HepG2 (cell line): ENCODE data around the gene LIME1. TPM values are rescaled to one million over a fixed set of nuclear protein-coding genes. Genes with fewer than 3 reads are reported as not detected.

Experiments
- ATAC-seq: fragments of 200-7000 bp; cut with Tn5 transposase; 3 replicates; pipeline ENCODE4 v1.9.1; 2020; ENCODE audit warnings: mild to moderate bottlenecking, moderate library complexity
- BruUV-seq: library from RNA; stranded (reverse); fragments of 400-500 nt; replicated peaks from 2 replicates; lab custom pipeline; 2021; lab: Mats Ljungman, UMichigan
- CTCF ChIA-PET: fragments of 300-600 bp; formaldehyde crosslinking; extraction: SDS; loops from one replicate; lab custom pipeline; 2021; ENCODE audit warnings: low total read pairs, inconsistent platforms, low intra/inter-chr PET ratio; lab: Yijun Ruan, JAX
- POLR2A ChIA-PET: fragments of 350-600 bp; sonication (Branson Sonifier 250); formaldehyde crosslinking; loops from one replicate; lab custom pipeline; 2020; ENCODE audit warnings: antibody characterized with exemption, inconsistent platforms; lab: Yijun Ruan, JAX
- DNase-seq: peaks from one replicate; pipeline ENCODE4 v3.0.0-alpha.2; 2015; ENCODE audit warnings: low spot score
- FAIRE-seq: peaks from 3 replicates; lab custom pipeline; 2011; peaks lifted over from hg19 to GRCh38; lab: Jason Lieb, UNC
- H2AFZ ChIP-seq: one replicate; pipeline ENCODE4 v1.6.1; 2011; ENCODE audit warnings: low read length, inconsistent platforms
- H3K27ac ChIP-seq: fragments of 300-600 bp; 3 replicates; pipeline ENCODE4 v1.8.0; 2011; ENCODE audit warnings: mixed run types, mild to moderate bottlenecking, mixed read lengths, low read length, inconsistent platforms; ENCODE audit not compliant: insufficient read depth; ENCODE audit errors: extremely low read length
- H3K27me3 ChIP-seq, 2 experiments: fragments of 200-600 bp in 1 of 2; 2 replicates in 1 of 2; 3 replicates in 1 of 2; pipeline versions ENCODE4 v1.6.0 to v1.8.0; 2011; ENCODE audit warnings: low read length in 2 of 2, mild to moderate bottlenecking in 2 of 2, moderate library complexity in 2 of 2, inconsistent platforms in 1 of 2; ENCODE audit not compliant: insufficient read depth in 2 of 2, control insufficient read depth in 1 of 2
- H3K36me3 ChIP-seq, 2 experiments: fragments of 200-600 bp in 1 of 2; replicated peaks in 1 of 2; 2 replicates in 1 of 2; 3 replicates in 1 of 2; pipeline versions ENCODE4 v1.5.1 to v1.8.0; 2011; ENCODE audit warnings: low read length in 2 of 2, inconsistent platforms in 1 of 2; ENCODE audit not compliant: insufficient read depth in 2 of 2, control insufficient read depth in 1 of 2
- H3K4me1 ChIP-seq: 2 replicates; pipeline ENCODE4 v1.5.1; 2012; ENCODE audit warnings: low read length, inconsistent platforms; ENCODE audit not compliant: insufficient read depth
- H3K4me2 ChIP-seq: 2 replicates; pipeline ENCODE4 v1.6.0; 2011; ENCODE audit warnings: low read depth, low read length, inconsistent platforms
- H3K4me3 ChIP-seq, 3 experiments: fragments of 200-600 bp in 1 of 3; sonication (generic), shearing (Covaris generic) in 1 of 3; replicated peaks in 1 of 3; 2 replicates each; pipeline ENCODE4 v1.5.1; 2011 to 2016; ENCODE audit warnings: low read length in 3 of 3, inconsistent platforms in 2 of 3, low read depth in 2 of 3, mild to moderate bottlenecking in 2 of 3, control low read depth in 1 of 3, mixed read lengths in 1 of 3; ENCODE audit not compliant: insufficient read depth in 1 of 3
- H3K79me2 ChIP-seq: one replicate; pipeline ENCODE4 v1.6.1; 2011; ENCODE audit warnings: low read length, inconsistent platforms; ENCODE audit not compliant: insufficient read depth
- H3K9ac ChIP-seq: 2 replicates; pipeline ENCODE4 v1.6.0; 2011; ENCODE audit warnings: mild to moderate bottlenecking, low read depth, low read length, inconsistent platforms; ENCODE audit not compliant: insufficient read depth
- H3K9me3 ChIP-seq: 2 replicates; pipeline ENCODE4 v1.5.1; 2012; ENCODE audit warnings: mild to moderate bottlenecking, low read length
- H4K20me1 ChIP-seq: 2 replicates; pipeline ENCODE4 v1.6.0; 2011; ENCODE audit warnings: inconsistent platforms, mild to moderate bottlenecking, low read length, moderate library complexity; ENCODE audit not compliant: insufficient read depth
- FOXO1 ChIP-seq: sonication (generic); formaldehyde crosslinking; IDR thresholded peaks from 2 replicates; pipeline ENCODE4 v1.4.0; 2020; ENCODE audit warnings: missing genetic modification reagents
- GMEB2 ChIP-seq: IDR thresholded peaks from 2 replicates; pipeline ENCODE4 v1.6.1; 2016; ENCODE audit warnings: missing biosample characterization, missing genetic modification reagents, low read depth
- HNRNPUL1 ChIP-seq: fragments of 200-400 bp; formaldehyde crosslinking; IDR thresholded peaks from 2 replicates; pipeline ENCODE4 v1.6.1; 2017; ENCODE audit warnings: low read depth, mild to moderate bottlenecking, low read length, moderate library complexity
- JUNB ChIP-seq: sonication (generic); formaldehyde crosslinking; IDR thresholded peaks from 2 replicates; pipeline ENCODE4 v1.8.0; 2022; ENCODE audit warnings: missing genetic modification reagents, mild to moderate bottlenecking, borderline replicate concordance
- KAT2B ChIP-seq: fragments of 150-350 bp; IDR thresholded peaks from 2 replicates; pipeline ENCODE4 v1.6.1; 2014; ENCODE audit warnings: low read depth, low read length, borderline replicate concordance
- NR0B2 ChIP-seq: sonication (generic); formaldehyde crosslinking; IDR thresholded peaks from 2 replicates; pipeline ENCODE4 v1.4.0; 2020; ENCODE audit warnings: mild to moderate bottlenecking, missing genetic modification reagents
- RARG ChIP-seq: sonication (generic); formaldehyde crosslinking; IDR thresholded peaks from 2 replicates; pipeline ENCODE4 v1.4.0; 2020; ENCODE audit warnings: low read depth, mild to moderate bottlenecking, missing genetic modification reagents
- SPEN ChIP-seq: sonication (generic); formaldehyde crosslinking; IDR thresholded peaks from 2 replicates; pipeline ENCODE4 v1.5.1; 2020; ENCODE audit warnings: low read depth, mild to moderate bottlenecking, missing genetic modification reagents
- TRIM24 ChIP-seq: sonication (generic); formaldehyde crosslinking; IDR thresholded peaks from 2 replicates; pipeline ENCODE4 v1.8.0; 2022; ENCODE audit warnings: mild to moderate bottlenecking, missing genetic modification reagents
- XRCC5 ChIP-seq: fragments of 200-400 bp; formaldehyde crosslinking; optimal IDR thresholded peaks from 2 replicates; pipeline ENCODE3; 2017; ENCODE audit warnings: mild to moderate bottlenecking, low read length
- ZFP1 ChIP-seq: IDR thresholded peaks from 2 replicates; pipeline ENCODE4 v1.6.1; 2016
- ZFP62 ChIP-seq: sonication (generic); formaldehyde crosslinking; IDR thresholded peaks from 2 replicates; pipeline ENCODE4 v1.4.0; 2020; ENCODE audit warnings: missing genetic modification reagents
- ZFYVE20 ChIP-seq: sonication (generic); formaldehyde crosslinking; IDR thresholded peaks from 2 replicates; pipeline ENCODE4 v1.8.0; 2023; ENCODE audit warnings: low read depth, mild to moderate bottlenecking, moderate library complexity, missing genetic modification reagents, borderline replicate concordance
- ZNF121 ChIP-seq: sonication (generic); formaldehyde crosslinking; IDR thresholded peaks from 2 replicates; pipeline ENCODE4 v1.5.0; 2020; ENCODE audit warnings: mild to moderate bottlenecking, missing genetic modification reagents
- ZNF275 ChIP-seq: sonication (generic); formaldehyde crosslinking; IDR thresholded peaks from 2 replicates; pipeline ENCODE4 v1.8.0; 2022; ENCODE audit warnings: missing genetic modification reagents, mild to moderate bottlenecking, inconsistent platforms, borderline replicate concordance
- ZNF577 ChIP-seq: sonication (generic); formaldehyde crosslinking; IDR thresholded peaks from 2 replicates; pipeline ENCODE4 v1.4.0; 2020; ENCODE audit warnings: mild to moderate bottlenecking, low read depth, missing genetic modification reagents, borderline replicate concordance
- ZNF724P ChIP-seq: sonication (generic); formaldehyde crosslinking; IDR thresholded peaks from 2 replicates; pipeline ENCODE4 v1.8.0; 2022; ENCODE audit warnings: missing genetic modification reagents, borderline replicate concordance
- ZNF737 ChIP-seq: sonication (generic); formaldehyde crosslinking; IDR thresholded peaks from 2 replicates; pipeline ENCODE4 v1.5.0; 2020; ENCODE audit warnings: missing genetic modification reagents, mild to moderate bottlenecking, borderline replicate concordance
- ZNF770 ChIP-seq: sonication (generic); formaldehyde crosslinking; IDR thresholded peaks from 2 replicates; pipeline ENCODE4 v1.5.0; 2020; ENCODE audit warnings: mild to moderate bottlenecking, missing genetic modification reagents
- ZNF776 ChIP-seq: sonication (generic); formaldehyde crosslinking; IDR thresholded peaks from 2 replicates; pipeline ENCODE4 v1.4.0; 2020; ENCODE audit warnings: mild to moderate bottlenecking, missing genetic modification reagents
- ZNF841 ChIP-seq: sonication (generic); formaldehyde crosslinking; IDR thresholded peaks from 2 replicates; pipeline ENCODE4 v1.8.1; 2023; ENCODE audit warnings: missing genetic modification reagents, borderline replicate concordance
- WGBS: methylation state at CpG from one replicate; pipeline ENCODE4 v1.1.6; 2017; ENCODE audit warnings: low lambda C conversion rate; 5-methylcytosine and 5-hydroxymethylcytosine counted together
- in situ Hi-C: cut with HindIII; loops from 2 replicates; pipeline ENCODE4 v1.10.0; 2017; ENCODE audit warnings: low pct_unique_long_range_greater_than_20kb; ENCODE audit not compliant: extremely low pct_ligation_motif_present
- intact Hi-C: fragments of 100-400 bp; cut with micrococcal nuclease; formaldehyde crosslinking; loops from one replicate; pipeline ENCODE4 v1.10.0; 2022; ENCODE audit not compliant: unreplicated experiment
- polyA plus RNA-seq, 8 experiments: library from polyadenylated mRNA; depleted of rRNA in 3 of 8; stranded (reverse) in 7 of 8; unstranded in 1 of 8; fragments of >200 nt; fragmentation: Illumina TruSeq in 4 of 8; extraction: Trizol in 4 of 8; gene quantifications; 2 replicates each; pipeline versions ENCODE4 v1.2.1 to v1.2.3, GENCODE V29; 2011 to 2016; ENCODE audit warnings: low read depth in 4 of 8, missing spikeins in 1 of 8, mixed read lengths in 1 of 8; ENCODE audit not compliant: insufficient read depth in 1 of 8
- total RNA-seq, 5 experiments: library from RNA; depleted of rRNA; stranded (reverse); fragments of >200 nt; fragmentation: Illumina TruSeq; extraction: Trizol; gene quantifications; 2 replicates each; pipeline ENCODE4 v1.2.3, GENCODE V29; 2016; ENCODE audit warnings: low read depth in 1 of 5

LIME1 gene
- total and polyA plus RNA-seq, 2 of the 13 experiments (the other 11 are each of a cell fraction or from before 2014, with no cell fraction given): 13.0 to 61.5 TPM

- Histone ChIP-seq H4K20me1 (peaks cover 10% of the 10 kb centered on the region; the same call in 1 of the 2 replicates), H3K79me2 (peaks cover 77% of the 10 kb centered on the region), H3K9me3 (no peaks in the 10 kb centered on the region), H3K27me3 (no peaks in the 10 kb centered on the region; a peak in 1 of 5 replicates), H3K4me1 (peaks cover 38% of the 10 kb centered on the region), H3K27ac (peak overlapping the region; percentile 81), H3K9ac (peak overlapping the region; percentile 97), H2AFZ (no peak overlapping the region), H3K4me3 (peak overlapping the region; percentile 79 to 99 (median 99)), H3K36me3 (peaks cover 26 to 62% of the 10 kb centered on the region in 2 experiments), H3K4me2 (peak overlapping the region; percentile 96)
- 95% methylated on average over 17 of the region's 17 CpGs for WGBS
- no peak for ATAC-seq
- POLR2A ChIA-PET: interaction anchor here (0.6 to 12.4 kb wide), 9 partner anchors 10 to 248 kb away, joined by 4 to 190 read pairs (median 16); partner anchors contain the start of genes LIME1, SLC2A4RG, TNFRSF6B and TPD52L2
- no peak for DNase-seq
- in situ Hi-C loops (loop anchor here (5.0 to 10.0 kb wide), 3 partner anchors 33 to 148 kb away; no protein-coding TSS in a partner anchor), intact Hi-C loops (no loop called here)
- FAIRE-seq: no peak
- CTCF ChIA-PET: no interaction called here
- BruUV-seq: no TSS peak
- no peak for TF ChIP-seq ZFYVE20 (CRISPR knock-in tag)
- 0 out of 2 replicates have a peak, but pooled peaks have one; percentile 43 for TF ChIP-seq ZNF577 (CRISPR knock-in tag)
- TF ChIP-seq FOXO1 (CRISPR knock-in tag): no peak
- no peak for TF ChIP-seq KAT2B
- no peak for TF ChIP-seq HNRNPUL1
- no peak for TF ChIP-seq GMEB2 (CRISPR knock-in tag)
- no peak for TF ChIP-seq SPEN
- TF ChIP-seq ZNF841 (CRISPR knock-in tag): no peak
- no peak for TF ChIP-seq ZNF737 (CRISPR knock-in tag)
- 0 out of 2 replicates have a peak, but pooled peaks have one; percentile 47 for TF ChIP-seq ZNF770 (CRISPR knock-in tag)
- no peak for TF ChIP-seq ZNF724P (CRISPR knock-in tag)
- no peak for TF ChIP-seq ZFP62
- no peak for TF ChIP-seq JUNB (CRISPR knock-in tag)
- no peak for TF ChIP-seq ZNF275
- TF ChIP-seq ZNF776 (CRISPR knock-in tag): no peak
- TF ChIP-seq ZFP1: no peak
- TF ChIP-seq RARG (CRISPR knock-in tag): no peak
- TF ChIP-seq TRIM24 (CRISPR knock-in tag): no peak
- no peak for TF ChIP-seq XRCC5
- no peak for TF ChIP-seq NR0B2 (CRISPR knock-in tag)
- no peak for TF ChIP-seq ZNF121 (CRISPR knock-in tag)
Observed at GRCh38 chr20:63709149-63709527, 27.3 kb upstream of the LIME1 start.
